CD4-positive, alpha-beta T cell (primary cell): ENCODE measurements around the gene SGSH. TPM values are rescaled to one million over a fixed set of nuclear protein-coding genes. Genes with fewer than 3 reads are reported as not detected.

ENCODE experiments used
- ATAC-seq: fragments of 200-7000 bp; cut with Tn5 transposase; one replicate; pipeline ENCODE4 v1.10.0; 2022; ENCODE audit warnings: mild to moderate bottlenecking; ENCODE audit not compliant: poor library complexity
- CTCF ChIA-PET: fragments of 350-600 bp; sonication (Branson Sonifier 250); formaldehyde crosslinking; loops from one replicate; lab custom pipeline; 2021; ENCODE audit warnings: antibody characterized with exemption, inconsistent platforms; lab: Charles Lee
- POLR2A ChIA-PET: fragments of 350-600 bp; sonication (Branson Sonifier 250); formaldehyde crosslinking; loops from one replicate; lab custom pipeline; 2021; ENCODE audit warnings: antibody characterized with exemption, inconsistent platforms; lab: Charles Lee
- DNase-seq, 14 experiments: peaks; one replicate each; pipeline ENCODE4 v3.0.0-alpha.2; 2013 to 2020; ENCODE audit warnings: mixed read lengths in 2 of 14
- H3K27ac ChIP-seq, 2 donors: one replicate each; pipeline versions ENCODE4 v1.5.1 to v1.7.0; 2013; ENCODE audit warnings: low read length in 2 of 2, low read depth in 1 of 2, mild to moderate bottlenecking in 1 of 2
- H3K27me3 ChIP-seq, 2 experiments: 1 replicate in 1 of 2; 2 replicates in 1 of 2; pipeline versions ENCODE4 v1.6.1 to v1.7.0; 2013; ENCODE audit warnings: low read length in 2 of 2, control low read depth in 1 of 2, mild to moderate bottlenecking in 1 of 2, moderate library complexity in 1 of 2; ENCODE audit not compliant: insufficient read depth in 2 of 2, control insufficient read depth in 1 of 2
- H3K36me3 ChIP-seq: one replicate; pipeline ENCODE4 v1.6.1; 2013; ENCODE audit warnings: low read length, control low read depth; ENCODE audit not compliant: insufficient read depth
- H3K4me1 ChIP-seq: one replicate; pipeline ENCODE4 v1.6.1; 2013; ENCODE audit warnings: low read length, control low read depth; ENCODE audit not compliant: insufficient read depth
- H3K4me3 ChIP-seq: one replicate; pipeline ENCODE4 v1.5.1; 2013; ENCODE audit warnings: mild to moderate bottlenecking, low read length, moderate library complexity
- H3K9me3 ChIP-seq, 2 experiments: 1 replicate in 1 of 2; 2 replicates in 1 of 2; pipeline versions ENCODE4 v1.6.1 to v1.7.0; 2013; ENCODE audit warnings: low read length in 2 of 2, mild to moderate bottlenecking in 2 of 2, control low read depth in 1 of 2, moderate library complexity in 1 of 2; ENCODE audit not compliant: control insufficient read depth in 1 of 2, insufficient read depth in 1 of 2
- H3K27ac Mint-ChIP-seq: one replicate; pipeline ENCODE4 v1.8.0; 2020; ENCODE audit warnings: mixed read lengths
- H3K27me3 Mint-ChIP-seq: one replicate; pipeline ENCODE4 v1.8.0; 2021; ENCODE audit warnings: mixed read lengths
- H3K36me3 Mint-ChIP-seq: one replicate; pipeline ENCODE4 v1.8.0; 2021; ENCODE audit warnings: low read depth, mixed read lengths
- H3K4me1 Mint-ChIP-seq: one replicate; pipeline ENCODE4 v1.8.0; 2021; ENCODE audit warnings: low read depth, mixed read lengths
- H3K4me3 Mint-ChIP-seq: one replicate; pipeline ENCODE4 v1.8.0; 2020; ENCODE audit warnings: mild to moderate bottlenecking, mixed read lengths
- H3K9me3 Mint-ChIP-seq: one replicate; pipeline ENCODE4 v1.8.0; 2020; ENCODE audit warnings: mixed read lengths
- intact Hi-C, 2 experiments: fragments of 100-400 bp; cut with DNase I in 1 of 2; cut with micrococcal nuclease in 1 of 2; formaldehyde crosslinking; loops; one replicate each; pipeline versions ENCODE4 v1.15.1 to v1.9.0; 2023 to 2025; cut with DNase I, micrococcal nuclease
- total RNA-seq, 174 experiments: library from RNA in 2 of 174; stranded (reverse) in 2 of 174; gene quantifications; one replicate each; pipeline ENCODE4 v1.2.3 and lab custom pipeline; 2021 to 2026
- TF ChIP-seq, protein P1 (sequence below): fragments of 200-600 bp; IDR thresholded peaks from one replicate; pipeline ENCODE4 v1.8.0; 2022; ENCODE audit warnings: antibody characterized with exemption, mild to moderate bottlenecking

Gene SGSH
- total RNA-seq, 2 experiments from 2014 or later: 97.9 to 102 TPM

DNA sequence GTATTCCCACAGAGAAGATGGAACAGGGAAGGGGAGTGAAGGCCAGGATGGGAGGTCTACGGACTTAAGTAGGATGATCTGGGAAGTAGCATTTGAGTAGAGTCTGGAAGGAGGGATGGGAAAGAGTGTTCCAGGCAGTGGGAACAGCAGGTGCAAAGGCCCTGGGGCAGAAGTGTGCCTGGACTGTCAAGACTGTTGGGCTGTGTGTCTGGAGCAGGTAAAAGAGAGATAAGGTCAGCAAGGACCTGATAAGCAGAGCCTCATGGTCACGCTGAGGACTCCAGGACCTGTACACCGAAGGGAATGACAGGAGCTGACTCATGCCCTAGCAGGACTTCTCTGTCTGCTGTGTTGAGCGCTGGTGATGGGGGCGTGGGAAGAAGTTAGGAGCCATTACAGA, 51.0 kb downstream of the SGSH start:
- H3K4me3 ChIP-seq: no peak overlapping the region
- H3K9me3 ChIP-seq: no peaks in the 10 kb centered on the region
- intact Hi-C loops: no loop called here
- ChIA-PET POLR2A (no interaction called here), CTCF (no interaction called here)
- H3K27ac ChIP-seq: no peak overlapping the region
- Mint-ChIP-seq H3K27me3 (peaks cover 8% of the 10 kb centered on the region), H3K27ac (no peak overlapping the region), H3K4me1 (no peaks in the 10 kb centered on the region), H3K9me3 (no peaks in the 10 kb centered on the region), H3K36me3 (no peaks in the 10 kb centered on the region), H3K4me3 (no peak overlapping the region)
- H3K27me3 ChIP-seq: peaks cover 0 to 2% of the 10 kb centered on the region in 2 experiments
- TF ChIP-seq, protein P1, sequence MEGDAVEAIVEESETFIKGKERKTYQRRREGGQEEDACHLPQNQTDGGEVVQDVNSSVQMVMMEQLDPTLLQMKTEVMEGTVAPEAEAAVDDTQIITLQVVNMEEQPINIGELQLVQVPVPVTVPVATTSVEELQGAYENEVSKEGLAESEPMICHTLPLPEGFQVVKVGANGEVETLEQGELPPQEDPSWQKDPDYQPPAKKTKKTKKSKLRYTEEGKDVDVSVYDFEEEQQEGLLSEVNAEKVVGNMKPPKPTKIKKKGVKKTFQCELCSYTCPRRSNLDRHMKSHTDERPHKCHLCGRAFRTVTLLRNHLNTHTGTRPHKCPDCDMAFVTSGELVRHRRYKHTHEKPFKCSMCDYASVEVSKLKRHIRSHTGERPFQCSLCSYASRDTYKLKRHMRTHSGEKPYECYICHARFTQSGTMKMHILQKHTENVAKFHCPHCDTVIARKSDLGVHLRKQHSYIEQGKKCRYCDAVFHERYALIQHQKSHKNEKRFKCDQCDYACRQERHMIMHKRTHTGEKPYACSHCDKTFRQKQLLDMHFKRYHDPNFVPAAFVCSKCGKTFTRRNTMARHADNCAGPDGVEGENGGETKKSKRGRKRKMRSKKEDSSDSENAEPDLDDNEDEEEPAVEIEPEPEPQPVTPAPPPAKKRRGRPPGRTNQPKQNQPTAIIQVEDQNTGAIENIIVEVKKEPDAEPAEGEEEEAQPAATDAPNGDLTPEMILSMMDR: no peak
- H3K4me1 ChIP-seq: no peaks in the 10 kb centered on the region
- H3K36me3 ChIP-seq: no peaks in the 10 kb centered on the region
- DNase-seq: no peak
- no peak for ATAC-seq

DNA sequence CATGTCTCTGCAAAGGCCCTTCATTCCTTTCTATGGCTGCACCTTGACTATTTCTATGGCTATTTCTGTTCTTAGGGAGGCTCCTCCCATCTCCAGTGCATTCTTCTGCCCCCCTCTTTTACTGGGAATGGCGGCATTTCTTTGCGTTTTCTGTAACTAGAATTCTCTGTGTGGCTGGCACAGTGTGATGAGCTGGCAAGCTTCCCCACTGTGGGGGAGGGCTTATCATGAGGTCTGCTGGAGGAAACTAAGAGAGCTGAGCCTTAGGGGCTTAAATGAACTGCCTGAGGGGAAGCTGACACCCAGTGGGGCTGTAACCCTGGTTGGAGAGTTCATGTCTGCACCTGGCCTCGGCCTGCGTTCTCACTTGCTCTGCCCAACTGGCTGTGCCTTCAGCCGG, 51.8 kb downstream of the SGSH start:
- Mint-ChIP-seq H3K36me3 (no peaks in the 10 kb centered on the region), H3K27ac (no peak overlapping the region), H3K27me3 (peaks cover 9% of the 10 kb centered on the region), H3K4me3 (no peak overlapping the region), H3K4me1 (no peaks in the 10 kb centered on the region), H3K9me3 (no peaks in the 10 kb centered on the region)
- intact Hi-C loops: no loop called here
- H3K36me3 ChIP-seq: no peaks in the 10 kb centered on the region
- ChIA-PET CTCF (no interaction called here), POLR2A (no interaction called here)
- H3K27ac ChIP-seq: no peak overlapping the region
- no peak overlapping the region for H3K4me3 ChIP-seq
- H3K27me3 ChIP-seq: peaks cover 0 to 2% of the 10 kb centered on the region in 2 experiments
- ATAC-seq: no peak
- H3K4me1 ChIP-seq: no peaks in the 10 kb centered on the region
- H3K9me3 ChIP-seq: no peaks in the 10 kb centered on the region
- DNase-seq: no peak
- TF ChIP-seq, protein P1: no peak

DNA sequence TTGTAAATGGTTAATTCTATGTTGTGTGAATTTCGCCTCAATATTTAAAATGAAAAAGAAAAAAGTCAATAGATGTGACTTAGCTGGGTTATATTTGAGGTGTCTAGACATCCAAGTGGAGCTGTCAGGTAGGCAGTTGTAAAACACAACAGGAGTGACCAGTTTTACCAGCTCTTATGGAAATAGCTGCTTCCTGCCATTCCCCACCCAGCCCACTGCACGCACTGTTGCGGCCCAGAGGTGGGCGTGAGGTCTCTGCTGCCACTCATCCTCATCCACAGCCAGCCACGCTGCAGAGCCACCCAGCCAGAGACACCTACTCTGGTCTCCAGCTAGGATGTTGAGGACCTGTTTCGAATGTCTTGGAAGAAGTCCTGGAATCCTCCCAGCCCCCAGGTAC, 53.7 kb downstream of the SGSH start:
- Histone ChIP-seq H3K9me3 (no peaks in the 10 kb centered on the region), H3K4me1 (no peaks in the 10 kb centered on the region), H3K27ac (no peak overlapping the region), H3K27me3 (peaks cover 0 to 2% of the 10 kb centered on the region in 2 experiments), H3K4me3 (no peak overlapping the region), H3K36me3 (no peaks in the 10 kb centered on the region)
- H3K4me3 Mint-ChIP-seq: no peak overlapping the region
- no peak for DNase-seq
- intact Hi-C loops: no loop called here
- TF ChIP-seq, protein P1: no peak
- no peaks in the 10 kb centered on the region for H3K9me3 Mint-ChIP-seq
- no peak for ATAC-seq
- POLR2A ChIA-PET: no interaction called here
- H3K36me3 Mint-ChIP-seq: no peaks in the 10 kb centered on the region
- no peaks in the 10 kb centered on the region for H3K4me1 Mint-ChIP-seq
- H3K27me3 Mint-ChIP-seq: peaks cover 4% of the 10 kb centered on the region
- H3K27ac Mint-ChIP-seq: no peak overlapping the region
- CTCF ChIA-PET: interaction anchor here (0.9 kb wide), 1 partner anchor 30 kb away, joined by 3 read pairs; no protein-coding TSS in a partner anchor
